Uterus (tissue), 2 donors: Measurements from ENCODE around the gene DDX3X.
"Not testable (repeated sequence)": the region's sequence is repeated elsewhere in the genome, so short reads cannot be mapped to it uniquely, and the experiment has no call there.

Source experiments
- POLR2A ChIP-seq, 2 donors: fragments of 450-650 bp; IDR thresholded peaks; one replicate each; pipeline ENCODE4 v1.6.1; 2016; ENCODE audit warnings: antibody characterized with exemption in 2 of 2, mild to moderate bottlenecking in 1 of 2, moderate library complexity in 1 of 2
- TF ChIP-seq, protein P1 (sequence below), 4 experiments: fragments of 200-600 bp in 2 of 4; fragments of 450-650 bp in 2 of 4; sonication (generic) in 2 of 4; IDR thresholded peaks; one replicate each; pipeline ENCODE4 v1.5.1; 2016 to 2019; ENCODE audit warnings: antibody characterized with exemption in 4 of 4, mild to moderate bottlenecking in 2 of 4, moderate library complexity in 1 of 4

DNA sequence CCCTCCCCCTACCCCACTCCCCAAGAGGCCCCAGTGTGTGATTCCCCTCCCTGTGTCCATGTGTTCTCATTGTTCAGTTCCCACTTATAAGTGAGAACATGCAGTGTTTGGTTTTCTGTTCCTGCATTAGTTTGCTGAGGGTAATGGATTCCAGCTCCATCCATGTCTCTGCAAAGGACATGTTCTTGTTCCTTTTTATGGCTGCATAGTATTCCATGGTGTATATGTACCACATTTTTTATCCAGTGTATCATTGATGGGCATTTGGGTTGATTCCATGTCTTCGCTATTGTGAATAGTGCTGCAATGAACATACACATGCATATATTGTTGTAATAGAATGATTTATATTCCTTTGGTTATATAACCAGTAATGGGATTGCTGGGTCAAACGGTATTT, 68.6 kb downstream of the DDX3X start:
- TF ChIP-seq, protein P1, sequence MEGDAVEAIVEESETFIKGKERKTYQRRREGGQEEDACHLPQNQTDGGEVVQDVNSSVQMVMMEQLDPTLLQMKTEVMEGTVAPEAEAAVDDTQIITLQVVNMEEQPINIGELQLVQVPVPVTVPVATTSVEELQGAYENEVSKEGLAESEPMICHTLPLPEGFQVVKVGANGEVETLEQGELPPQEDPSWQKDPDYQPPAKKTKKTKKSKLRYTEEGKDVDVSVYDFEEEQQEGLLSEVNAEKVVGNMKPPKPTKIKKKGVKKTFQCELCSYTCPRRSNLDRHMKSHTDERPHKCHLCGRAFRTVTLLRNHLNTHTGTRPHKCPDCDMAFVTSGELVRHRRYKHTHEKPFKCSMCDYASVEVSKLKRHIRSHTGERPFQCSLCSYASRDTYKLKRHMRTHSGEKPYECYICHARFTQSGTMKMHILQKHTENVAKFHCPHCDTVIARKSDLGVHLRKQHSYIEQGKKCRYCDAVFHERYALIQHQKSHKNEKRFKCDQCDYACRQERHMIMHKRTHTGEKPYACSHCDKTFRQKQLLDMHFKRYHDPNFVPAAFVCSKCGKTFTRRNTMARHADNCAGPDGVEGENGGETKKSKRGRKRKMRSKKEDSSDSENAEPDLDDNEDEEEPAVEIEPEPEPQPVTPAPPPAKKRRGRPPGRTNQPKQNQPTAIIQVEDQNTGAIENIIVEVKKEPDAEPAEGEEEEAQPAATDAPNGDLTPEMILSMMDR (IDR thresholded peaks at IDR 0.05), result not testable (repeated sequence)
- TF ChIP-seq POLR2A (IDR thresholded peaks at IDR 0.05), result not testable (repeated sequence)
